ENCODE measurements around the gene OTOP2. TPM values are rescaled to one million over a fixed set of nuclear protein-coding genes. Genes with fewer than 3 reads are reported as not detected.
A peak's percentile ranks its signal among the peaks of the same experiment; 100 is the strongest.

The OTOP2 gene
- total and polyA plus RNA-seq, 10 of the 15 experiments (the other 5 are each of a cell fraction or from before 2014, with no cell fraction given): not detected

DNA sequence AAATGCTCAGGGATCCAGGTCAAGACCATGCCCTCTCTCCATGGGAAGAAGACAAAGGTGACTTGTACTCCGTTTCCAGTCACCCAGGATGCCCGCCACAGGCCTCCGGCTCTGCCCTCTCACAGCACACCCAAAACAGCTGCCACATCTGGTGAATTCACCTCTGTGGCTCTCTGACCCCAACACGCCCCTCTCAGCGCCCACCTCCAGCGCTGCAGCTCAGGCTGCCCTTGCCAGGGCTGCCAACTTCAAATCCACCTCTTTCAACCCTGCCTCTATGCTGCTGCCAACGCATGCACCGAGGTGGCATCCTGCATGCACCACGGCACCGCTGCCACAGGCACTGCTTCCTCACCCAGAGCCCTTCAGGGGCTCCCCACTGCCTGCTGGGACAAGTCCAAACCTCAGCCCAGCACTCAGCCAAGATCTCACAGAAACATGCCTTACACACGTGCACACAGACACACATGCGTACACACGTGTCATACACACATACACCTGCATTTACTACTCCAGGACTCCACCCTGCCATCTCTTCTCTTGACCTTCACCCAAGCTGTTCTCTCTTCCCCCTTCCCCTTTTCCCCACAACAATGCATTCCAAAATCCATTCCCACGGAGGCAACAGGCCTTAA is 41.0 kb downstream of the OTOP2 start:
- H3K9me3 ChIP-seq (replicated peaks; ENCODE audit: control insufficient read depth, insufficient read depth, low read length): no peaks in the 10 kb centered on the region
- ChIA-PET RAD21 (ENCODE audit: unreplicated experiment) (no interaction called here), POLR2A (no interaction called here), SMC1A (ENCODE audit: uncharacterized antibody, unreplicated experiment) (no interaction called here), CTCF (interaction anchor here (1.1 to 5.5 kb wide), 2 partner anchors 41 to 150 kb away, joined by 3 to 100 read pairs; partner anchors contain the start of gene OTOP2)
- no peaks in the 10 kb centered on the region for H4K20me1 ChIP-seq (ENCODE audit: control insufficient read depth, insufficient read depth)
- H3K27ac ChIP-seq (ENCODE audit: control insufficient read depth, insufficient read depth): no peak overlapping the region
- no peaks in the 10 kb centered on the region for H3K79me2 ChIP-seq (ENCODE audit: control insufficient read depth, insufficient read depth, low read length)
- H3K36me3 ChIP-seq (ENCODE audit: control insufficient read depth in 2 of 2, insufficient read depth in 2 of 2, low read length in 1 of 2): no peaks in the 10 kb centered on the region
- intact Hi-C loops (cut with micrococcal nuclease; ENCODE audit: unreplicated experiment): loop anchor here (5.0 to 10.0 kb wide), 4 partner anchors 70 to 450 kb away; no protein-coding TSS in a partner anchor
- WGBS (ENCODE audit: insufficient coverage, insufficient replicate concordance, low lambda C conversion rate, missing lambda C conversion rate): 26% methylated on average over 14 of the region's 14 CpGs
- no peak overlapping the region for H3K4me3 ChIP-seq
- H3K4me2 ChIP-seq (ENCODE audit: control insufficient read depth, insufficient read depth): no peak overlapping the region
- no peak for DNase-seq (ENCODE audit: low read depth, low spot score)
- no peaks in the 10 kb centered on the region for H3K27me3 ChIP-seq (replicated peaks in 1 of 2; ENCODE audit: control insufficient read depth in 2 of 2, insufficient read depth in 2 of 2, low read length in 1 of 2)
- no peak overlapping the region for H3K9ac ChIP-seq (ENCODE audit: control insufficient read depth, insufficient read depth, low read length)
- ATAC-seq: no peak
- BruUV-seq (replicated peaks): no TSS peak
- FAIRE-seq: no peak
- in situ Hi-C loops (cut with MboI): loop anchor here (5.0 kb wide), 2 partner anchors 237 to 447 kb away; no protein-coding TSS in a partner anchor
- H2AFZ ChIP-seq (ENCODE audit: control insufficient read depth, low read depth, low read length): no peak overlapping the region
- no peaks in the 10 kb centered on the region; the same call in 1 of the 2 replicates for H3K4me1 ChIP-seq (ENCODE audit: control insufficient read depth, insufficient read depth, low read length)
- TF ChIP-seq SUZ12 (IDR thresholded peaks at IDR 0.05; ENCODE audit: unreplicated experiment) (no peak), BHLHE40 (IDR thresholded peaks at IDR 0.05; ENCODE audit: borderline replicate concordance in 1 of 2, low read depth in 2 of 2, low read length in 1 of 2) (peak in 1 of 2 experiments; percentile 18; a peak in 1 of 4 replicates)

DNA sequence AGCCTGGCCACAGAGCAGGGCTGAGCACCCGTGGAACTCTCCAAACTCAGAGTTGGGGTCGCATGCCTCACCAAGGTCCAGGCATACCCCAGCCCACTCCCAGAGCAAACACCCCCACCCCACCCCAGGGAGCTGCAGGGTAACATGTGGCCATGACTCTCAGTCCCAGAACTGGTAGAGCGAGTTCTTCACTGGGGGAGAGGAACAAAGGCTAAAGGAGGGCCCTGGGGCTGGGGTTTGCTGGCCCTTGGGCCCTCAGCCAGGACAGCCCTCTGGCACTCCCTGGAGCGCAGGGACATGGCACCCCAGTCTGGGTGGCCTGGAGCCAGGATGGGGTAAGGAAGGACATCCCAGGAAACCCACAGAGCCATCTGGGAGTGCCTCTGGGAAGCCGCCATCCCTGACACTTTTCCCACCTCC is 44.3 kb downstream of the OTOP2 start:
- intact Hi-C loops (cut with micrococcal nuclease; ENCODE audit: unreplicated experiment) (loop anchor here (10.0 kb wide), 2 partner anchors 66 to 446 kb away; no protein-coding TSS in a partner anchor), in situ Hi-C loops (cut with MboI) (loop anchor here (5.0 kb wide), 1 partner anchor 444 kb away; no protein-coding TSS in a partner anchor)
- H3K4me1 ChIP-seq (ENCODE audit: control insufficient read depth, insufficient read depth, low read length): no peaks in the 10 kb centered on the region
- no peak overlapping the region for H2AFZ ChIP-seq (ENCODE audit: control insufficient read depth, low read depth, low read length)
- H3K9ac ChIP-seq (ENCODE audit: control insufficient read depth, insufficient read depth, low read length): no peak overlapping the region
- ChIA-PET POLR2A (interaction anchor here (1.1 kb wide), 1 partner anchor 48 kb away, joined by 3 read pairs; no protein-coding TSS in a partner anchor), SMC1A (ENCODE audit: uncharacterized antibody, unreplicated experiment) (interaction anchor here (1.4 kb wide), 2 partner anchors 8 to 80 kb away, joined by 5 read pairs; no protein-coding TSS in a partner anchor), CTCF (interaction anchor here (1.0 to 12.7 kb wide), 2 partner anchors 6 to 237 kb away, joined by 4 to 92 read pairs; partner anchors contain the start of gene NUP85), RAD21 (ENCODE audit: unreplicated experiment) (no interaction called here)
- FAIRE-seq: no peak
- 46% methylated on average over 5 of the region's 5 CpGs for WGBS (ENCODE audit: insufficient coverage, insufficient replicate concordance, low lambda C conversion rate, missing lambda C conversion rate)
- no peaks in the 10 kb centered on the region for H3K36me3 ChIP-seq (ENCODE audit: control insufficient read depth in 2 of 2, insufficient read depth in 2 of 2, low read length in 1 of 2)
- no peak overlapping the region for H3K4me2 ChIP-seq (ENCODE audit: control insufficient read depth, insufficient read depth)
- no peaks in the 10 kb centered on the region for H4K20me1 ChIP-seq (ENCODE audit: control insufficient read depth, insufficient read depth)
- TF ChIP-seq RFX5 (IDR thresholded peaks at IDR 0.05; ENCODE audit: low read depth, low read length) (no peak), RBBP5 (conservative IDR thresholded peaks at IDR 0.05) (no peak), NFYA (IDR thresholded peaks at IDR 0.05; ENCODE audit: borderline replicate concordance, low read depth, low read length) (no peak), IRF4 (IDR thresholded peaks at IDR 0.05; ENCODE audit: low read depth, low read length) (no peak), USF2 (IDR thresholded peaks at IDR 0.05; ENCODE audit: borderline replicate concordance, low read depth, low read length) (no peak), BCL11A (IDR thresholded peaks at IDR 0.05; ENCODE audit: low read depth, low read length) (no peak), MTA2 (IDR thresholded peaks at IDR 0.05; ENCODE audit: low read depth) (no peak)
- H3K27me3 ChIP-seq (replicated peaks in 1 of 2; ENCODE audit: control insufficient read depth in 2 of 2, insufficient read depth in 2 of 2, low read length in 1 of 2): peaks cover 7 to 11% of the 10 kb centered on the region in 2 experiments; a peak in 3 of 4 replicates
- BruUV-seq (replicated peaks): no TSS peak
- ATAC-seq: no peak
- no peak overlapping the region for H3K4me3 ChIP-seq
- no peak overlapping the region for H3K27ac ChIP-seq (ENCODE audit: control insufficient read depth, insufficient read depth)
- H3K79me2 ChIP-seq (ENCODE audit: control insufficient read depth, insufficient read depth, low read length): no peaks in the 10 kb centered on the region
- H3K9me3 ChIP-seq (replicated peaks; ENCODE audit: control insufficient read depth, insufficient read depth, low read length): no peaks in the 10 kb centered on the region
- DNase-seq (ENCODE audit: low read depth, low spot score): no peak

Data from GM12878 (cell line).